ENCODE data around the gene NUMA1.

The NUMA1 gene

GRCh38 chr11:72098741-72099140 is 18.4 kb upstream of the NUMA1 start:
- Histone ChIP-seq H3K9ac (ENCODE audit: low read length) (no peak overlapping the region), H3K36me3 (ENCODE audit: insufficient read depth, low read length) (peaks cover 49% of the 10 kb centered on the region), H3K27ac (ENCODE audit: low read depth, low read length) (no peak overlapping the region), H3K4me3 (ENCODE audit: low read depth in 1 of 2, low read length in 2 of 2) (no peak overlapping the region), H3K4me1 (ENCODE audit: insufficient read depth, low read length) (peaks cover 34% of the 10 kb centered on the region), H3K27me3 (ENCODE audit: control insufficient read depth in 1 of 2, insufficient read depth in 2 of 2, low read length in 2 of 2) (no peaks in the 10 kb centered on the region), H3K9me3 (ENCODE audit: low read length) (no peaks in the 10 kb centered on the region)

DNA sequence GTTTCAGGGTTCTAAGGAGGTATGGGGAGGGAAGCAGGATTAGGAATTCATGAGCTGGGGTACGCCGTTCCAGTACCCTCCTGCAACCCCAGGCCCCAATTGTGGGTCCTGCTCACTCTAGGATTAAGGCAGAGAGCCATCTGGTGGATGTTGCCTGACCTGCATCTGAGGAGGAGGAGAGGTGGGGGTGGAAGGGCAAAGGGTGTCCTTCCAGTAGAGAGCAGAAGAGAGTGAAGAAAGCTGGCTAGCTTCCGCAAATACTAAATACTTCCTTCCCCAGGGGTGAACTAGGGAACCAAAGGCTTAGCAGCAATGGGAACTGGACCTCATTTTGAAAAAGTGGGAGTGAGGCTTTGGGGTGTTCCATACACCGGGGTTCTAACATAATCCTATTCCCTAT is 10.9 kb upstream of the NUMA1 start:
- H3K27ac ChIP-seq (ENCODE audit: low read depth, low read length): no peak overlapping the region
- no peaks in the 10 kb centered on the region for H3K27me3 ChIP-seq (ENCODE audit: control insufficient read depth in 1 of 2, insufficient read depth in 2 of 2, low read length in 2 of 2)
- H3K9ac ChIP-seq (ENCODE audit: low read length): no peak overlapping the region
- H3K4me3 ChIP-seq (ENCODE audit: low read depth in 1 of 2, low read length in 2 of 2): no peak overlapping the region
- H3K9me3 ChIP-seq (ENCODE audit: low read length): no peaks in the 10 kb centered on the region
- H3K36me3 ChIP-seq (ENCODE audit: insufficient read depth, low read length): peaks cover 21% of the 10 kb centered on the region
- H3K4me1 ChIP-seq (ENCODE audit: insufficient read depth, low read length): peaks cover 12% of the 10 kb centered on the region

GRCh38 chr11:72088076-72088808 is 7.9 kb upstream of the NUMA1 start:
- peaks cover 12% of the 10 kb centered on the region for H3K4me1 ChIP-seq (ENCODE audit: insufficient read depth, low read length)
- peaks cover 11% of the 10 kb centered on the region for H3K36me3 ChIP-seq (ENCODE audit: insufficient read depth, low read length)
- H3K9ac ChIP-seq (ENCODE audit: low read length): no peak overlapping the region
- H3K4me3 ChIP-seq (ENCODE audit: low read depth in 1 of 2, low read length in 2 of 2): no peak overlapping the region
- no peak overlapping the region for H3K27ac ChIP-seq (ENCODE audit: low read depth, low read length)
- no peaks in the 10 kb centered on the region for H3K9me3 ChIP-seq (ENCODE audit: low read length)
- H3K27me3 ChIP-seq (ENCODE audit: control insufficient read depth in 1 of 2, insufficient read depth in 2 of 2, low read length in 2 of 2): no peaks in the 10 kb centered on the region

- peaks cover 7% of the 10 kb centered on the region for H3K36me3 ChIP-seq (ENCODE audit: insufficient read depth, low read length)
- peaks cover 10% of the 10 kb centered on the region for H3K4me1 ChIP-seq (ENCODE audit: insufficient read depth, low read length)
- no peak overlapping the region for H3K9ac ChIP-seq (ENCODE audit: low read length)
- no peak overlapping the region for H3K4me3 ChIP-seq (ENCODE audit: low read depth in 1 of 2, low read length in 2 of 2)
- no peaks in the 10 kb centered on the region for H3K9me3 ChIP-seq (ENCODE audit: low read length)
- no peaks in the 10 kb centered on the region for H3K27me3 ChIP-seq (ENCODE audit: control insufficient read depth in 1 of 2, insufficient read depth in 2 of 2, low read length in 2 of 2)
- no peak overlapping the region for H3K27ac ChIP-seq (ENCODE audit: low read depth, low read length)
Measured at GRCh38 chr11:72085621-72086351, 5.4 kb upstream of the NUMA1 start.

DNA sequence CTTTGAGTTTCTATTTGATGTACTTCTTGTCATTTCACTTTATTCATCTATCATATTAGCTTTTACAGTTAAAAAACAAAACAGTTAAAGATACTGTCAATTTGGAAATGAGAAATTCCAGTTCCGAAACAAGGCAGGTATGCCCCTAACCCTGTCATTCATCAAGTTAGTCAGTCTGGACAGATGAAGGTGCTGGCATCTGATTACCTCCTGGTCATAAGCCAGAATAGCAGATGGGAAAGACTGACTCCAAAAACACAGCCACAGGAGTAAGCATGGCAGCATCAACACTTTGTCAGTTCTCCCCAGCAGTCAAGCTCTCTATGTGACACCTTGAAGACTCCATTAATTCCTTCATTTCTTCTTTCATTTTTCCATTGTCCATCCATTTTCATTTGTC is 4.6 kb upstream of the NUMA1 start:
- Histone ChIP-seq H3K4me3 (ENCODE audit: low read depth in 1 of 2, low read length in 2 of 2) (no peak overlapping the region), H3K36me3 (ENCODE audit: insufficient read depth, low read length) (peaks cover 7% of the 10 kb centered on the region), H3K9ac (ENCODE audit: low read length) (no peak overlapping the region), H3K4me1 (ENCODE audit: insufficient read depth, low read length) (peaks cover 9% of the 10 kb centered on the region), H3K27ac (ENCODE audit: low read depth, low read length) (no peak overlapping the region), H3K9me3 (ENCODE audit: low read length) (no peaks in the 10 kb centered on the region), H3K27me3 (ENCODE audit: control insufficient read depth in 1 of 2, insufficient read depth in 2 of 2, low read length in 2 of 2) (no peaks in the 10 kb centered on the region)

- H3K27me3 ChIP-seq (ENCODE audit: control insufficient read depth in 1 of 2, insufficient read depth in 2 of 2, low read length in 2 of 2): no peaks in the 10 kb centered on the region
- H3K9me3 ChIP-seq (ENCODE audit: low read length): no peaks in the 10 kb centered on the region
- no peak overlapping the region for H3K27ac ChIP-seq (ENCODE audit: low read depth, low read length)
- H3K9ac ChIP-seq (ENCODE audit: low read length): no peak overlapping the region
- H3K4me3 ChIP-seq (ENCODE audit: low read depth in 1 of 2, low read length in 2 of 2): no peak overlapping the region
- H3K36me3 ChIP-seq (ENCODE audit: insufficient read depth, low read length): peaks cover 7% of the 10 kb centered on the region
- H3K4me1 ChIP-seq (ENCODE audit: insufficient read depth, low read length): peaks cover 14% of the 10 kb centered on the region
Measured at GRCh38 chr11:72084076-72084475, 3.7 kb upstream of the NUMA1 start.

DNA sequence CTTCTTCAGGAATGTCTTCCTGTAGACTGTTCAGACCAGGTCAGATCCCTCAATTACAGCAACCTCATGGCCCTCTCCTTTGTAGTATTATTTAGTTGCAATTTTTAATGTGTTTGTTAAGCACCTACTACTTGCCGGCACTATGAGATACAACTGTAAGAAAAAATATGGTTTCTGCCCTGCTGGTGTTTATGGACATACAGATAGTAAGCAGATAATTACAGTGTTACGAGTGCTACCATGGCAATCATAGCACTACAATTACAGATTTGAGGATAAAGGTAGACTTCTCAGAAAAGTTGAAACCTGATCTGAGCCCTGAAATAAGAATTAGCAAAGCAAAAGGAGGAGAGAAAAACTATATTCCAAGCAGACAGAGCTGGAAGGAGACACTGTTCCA is 3.1 kb upstream of the NUMA1 start:
- Histone ChIP-seq H3K9me3 (ENCODE audit: low read length) (no peaks in the 10 kb centered on the region), H3K36me3 (ENCODE audit: insufficient read depth, low read length) (peaks cover 7% of the 10 kb centered on the region), H3K4me1 (ENCODE audit: insufficient read depth, low read length) (peaks cover 21% of the 10 kb centered on the region), H3K27me3 (ENCODE audit: control insufficient read depth in 1 of 2, insufficient read depth in 2 of 2, low read length in 2 of 2) (no peaks in the 10 kb centered on the region), H3K9ac (ENCODE audit: low read length) (no peak overlapping the region), H3K4me3 (ENCODE audit: low read depth in 1 of 2, low read length in 2 of 2) (no peak overlapping the region), H3K27ac (ENCODE audit: low read depth, low read length) (no peak overlapping the region)

- H3K4me1 ChIP-seq (ENCODE audit: insufficient read depth, low read length): peaks cover 23% of the 10 kb centered on the region
- H3K9ac ChIP-seq (ENCODE audit: low read length): no peak overlapping the region
- no peaks in the 10 kb centered on the region for H3K9me3 ChIP-seq (ENCODE audit: low read length)
- no peaks in the 10 kb centered on the region for H3K36me3 ChIP-seq (ENCODE audit: insufficient read depth, low read length)
- H3K27ac ChIP-seq (ENCODE audit: low read depth, low read length): no peak overlapping the region
- H3K27me3 ChIP-seq (ENCODE audit: control insufficient read depth in 1 of 2, insufficient read depth in 2 of 2, low read length in 2 of 2): no peaks in the 10 kb centered on the region
- H3K4me3 ChIP-seq (ENCODE audit: low read depth in 1 of 2, low read length in 2 of 2): no peak overlapping the region
Measured at GRCh38 chr11:72081821-72082453, 1.6 kb upstream of the NUMA1 start.

DNA sequence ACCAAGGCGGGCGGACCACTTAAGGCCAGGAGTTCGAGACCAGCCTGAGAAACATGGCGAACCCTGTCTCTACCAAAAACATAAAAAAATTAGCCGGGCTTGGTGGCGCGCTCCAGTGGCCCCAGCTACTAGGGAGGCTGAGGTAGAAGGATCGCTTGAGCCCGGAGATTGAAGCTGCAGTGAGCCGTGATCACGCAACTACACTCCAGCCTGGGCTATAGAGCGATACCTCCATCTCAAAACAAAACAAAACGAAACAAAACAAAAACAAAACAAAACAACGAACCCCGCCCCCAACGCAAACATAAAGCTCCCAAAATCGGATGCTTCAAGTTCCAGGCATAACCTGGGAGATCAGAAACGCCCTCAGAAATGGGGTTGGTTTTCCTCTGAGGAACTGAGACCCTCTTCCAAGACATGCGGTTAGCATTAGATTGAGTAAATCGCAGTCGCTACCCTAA is 872 bp upstream of the NUMA1 start:
- H3K27ac ChIP-seq (ENCODE audit: low read depth, low read length): peak overlapping the region; percentile 86
- H3K4me1 ChIP-seq (ENCODE audit: insufficient read depth, low read length): peaks cover 23% of the 10 kb centered on the region
- peak overlapping the region; percentile 53 to 74 for H3K4me3 ChIP-seq (ENCODE audit: low read depth in 1 of 2, low read length in 2 of 2)
- H3K27me3 ChIP-seq (ENCODE audit: control insufficient read depth in 1 of 2, insufficient read depth in 2 of 2, low read length in 2 of 2): no peaks in the 10 kb centered on the region
- H3K36me3 ChIP-seq (ENCODE audit: insufficient read depth, low read length): no peaks in the 10 kb centered on the region
- H3K9me3 ChIP-seq (ENCODE audit: low read length): no peaks in the 10 kb centered on the region
- peak overlapping the region; percentile 63 for H3K9ac ChIP-seq (ENCODE audit: low read length)

DNA sequence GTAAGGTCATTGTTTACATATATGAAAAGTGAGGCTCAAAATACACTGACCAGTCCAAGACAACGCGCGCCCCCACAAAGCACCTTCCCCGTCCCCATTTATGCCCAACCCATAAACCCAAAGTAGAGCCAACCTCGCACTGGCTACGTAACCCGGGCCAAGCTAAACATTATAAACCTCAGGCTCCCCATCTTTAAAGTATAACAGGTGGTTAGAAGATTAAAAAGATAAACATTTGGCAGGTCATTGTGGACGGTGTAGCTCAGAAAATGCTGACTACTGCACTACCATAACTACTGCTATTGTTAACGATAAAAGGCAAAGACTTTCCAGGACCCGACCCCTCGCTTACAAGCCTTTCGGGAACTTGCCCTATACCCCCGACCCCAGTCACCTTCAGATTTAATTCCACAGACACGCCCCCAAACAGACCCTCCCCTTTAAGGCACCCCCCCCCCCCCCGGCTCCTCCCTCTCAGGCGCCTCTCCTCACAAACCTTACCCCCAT is 470 bp downstream of the NUMA1 start:
- Histone ChIP-seq H3K27me3 (ENCODE audit: control insufficient read depth in 1 of 2, insufficient read depth in 2 of 2, low read length in 2 of 2) (no peaks in the 10 kb centered on the region), H3K9ac (ENCODE audit: low read length) (peak overlapping the region; percentile 50), H3K4me3 (ENCODE audit: low read depth in 1 of 2, low read length in 2 of 2) (peak overlapping the region; percentile 74 to 80), H3K4me1 (ENCODE audit: insufficient read depth, low read length) (peaks cover 23% of the 10 kb centered on the region), H3K36me3 (ENCODE audit: insufficient read depth, low read length) (no peaks in the 10 kb centered on the region), H3K27ac (ENCODE audit: low read depth, low read length) (peak overlapping the region; percentile 87), H3K9me3 (ENCODE audit: low read length) (no peaks in the 10 kb centered on the region)

DNA sequence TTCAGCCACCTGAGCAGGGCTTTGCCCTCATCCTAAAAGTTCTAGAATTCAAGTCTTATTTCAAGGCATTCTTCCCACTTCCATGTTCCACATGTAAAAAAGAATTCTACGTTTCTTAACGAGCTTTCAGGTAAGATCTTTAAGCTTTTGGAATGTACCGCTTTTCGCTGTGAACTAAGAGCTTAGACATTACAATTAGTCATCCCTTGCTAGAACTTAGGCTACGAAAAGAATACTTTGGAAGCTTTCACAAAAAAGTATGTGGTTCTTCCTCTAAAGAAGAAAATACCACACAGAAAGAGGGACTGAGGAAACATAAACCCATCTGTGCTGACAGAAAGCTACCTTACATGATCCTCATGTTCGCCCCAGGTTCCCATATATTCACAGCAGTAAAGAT is 1.9 kb downstream of the NUMA1 start:
- Histone ChIP-seq H3K36me3 (ENCODE audit: insufficient read depth, low read length) (no peaks in the 10 kb centered on the region), H3K9me3 (ENCODE audit: low read length) (no peaks in the 10 kb centered on the region), H3K27ac (ENCODE audit: low read depth, low read length) (peak overlapping the region; percentile 81), H3K4me1 (ENCODE audit: insufficient read depth, low read length) (peaks cover 23% of the 10 kb centered on the region), H3K9ac (ENCODE audit: low read length) (no peak overlapping the region), H3K27me3 (ENCODE audit: control insufficient read depth in 1 of 2, insufficient read depth in 2 of 2, low read length in 2 of 2) (no peaks in the 10 kb centered on the region), H3K4me3 (ENCODE audit: low read depth in 1 of 2, low read length in 2 of 2) (no peak overlapping the region)

Data from muscle layer of colon (tissue), 2 donors.